Stimulated activated CD8-positive, alpha-beta memory T cell treated with anti-CD3 and anti-CD28 coated beads, Interleukin-4, amount 100 ng/mL, for 24 hours (primary cell): ENCODE measurements around the gene AKR1A1.
"Not testable (repeated sequence)": the region's sequence is repeated elsewhere in the genome, so short reads cannot be mapped to it uniquely, and the experiment has no call there.

Experiments
- DNase-seq: peaks from one replicate; pipeline ENCODE4 v3.0.0-alpha.2; 2020; ENCODE audit warnings: low read depth

Gene AKR1A1

GRCh38 chr1:45570631-45571030, 20.0 kb downstream of the AKR1A1 start:
- DNase-seq = no peak

GRCh38 chr1:45573231-45573804, 22.7 kb downstream of the AKR1A1 start:
- no peak for DNase-seq

GRCh38 chr1:45574105-45574626, 23.5 kb downstream of the AKR1A1 start:
- no peak for DNase-seq

GRCh38 chr1:45583264-45583665, 32.6 kb downstream of the AKR1A1 start:
- DNase-seq = peak; percentile 91

- peak; percentile 85 for DNase-seq
Measured at GRCh38 chr1:45583666-45584350, 33.2 kb downstream of the AKR1A1 start, which contains the start of gene NASP. NASP (plus strand) TSS chr1:45584041; CDS start chr1:45584147, 106 bp downstream.

GRCh38 chr1:45584351-45585109, 33.9 kb downstream of the AKR1A1 start:
- DNase-seq = peak; percentile 82

GRCh38 chr1:45585110-45585426, 34.4 kb downstream of the AKR1A1 start:
- no peak for DNase-seq

GRCh38 chr1:45585496-45586075, 35.0 kb downstream of the AKR1A1 start:
- DNase-seq = no peak

- DNase-seq = no peak
Measured at GRCh38 chr1:45586769-45587168, 36.1 kb downstream of the AKR1A1 start.

GRCh38 chr1:45589861-45590260, 39.2 kb downstream of the AKR1A1 start:
- no peak for DNase-seq

- no peak for DNase-seq
Measured at GRCh38 chr1:45594412-45594811, 43.8 kb downstream of the AKR1A1 start.

GRCh38 chr1:45596765-45597164, 46.1 kb downstream of the AKR1A1 start:
- DNase-seq = not testable (repeated sequence)

GRCh38 chr1:45604239-45604638, 53.6 kb downstream of the AKR1A1 start:
- no peak for DNase-seq

GRCh38 chr1:45607404-45608074, 56.9 kb downstream of the AKR1A1 start:
- no peak for DNase-seq

- DNase-seq = no peak
Measured at GRCh38 chr1:45608175-45609156, 57.8 kb downstream of the AKR1A1 start.

GRCh38 chr1:45610589-45611226, 60.1 kb downstream of the AKR1A1 start:
- no peak for DNase-seq

- DNase-seq = no peak
Measured at GRCh38 chr1:45612941-45613579, 62.4 kb downstream of the AKR1A1 start.

GRCh38 chr1:45615885-45616284, 65.3 kb downstream of the AKR1A1 start:
- no peak for DNase-seq

- no peak for DNase-seq
Measured at GRCh38 chr1:45617618-45618017, 67.0 kb downstream of the AKR1A1 start.
